ENCODE measurements around the gene PHRF1. TPM values are rescaled to one million over a fixed set of nuclear protein-coding genes. Genes with fewer than 3 reads are reported as not detected.

The PHRF1 gene
- total and polyA plus RNA-seq, 2 of the 4 experiments (the other 2 are of a cell fraction): 10.9 to 17.5 TPM

- in situ Hi-C loops (cut with MboI; ENCODE audit: low sequenced_read_pairs) (no loop called here), intact Hi-C loops (cut with micrococcal nuclease) (no loop called here), dilution Hi-C loops (cut with HindIII; ENCODE audit: low sequenced_read_pairs, unreplicated experiment) (no loop called here)
- Histone ChIP-seq H3K27me3 (ENCODE audit: control insufficient read depth, insufficient read depth, low read length) (no peaks in the 10 kb centered on the region; the same call in 1 of the 2 replicates), H4K91ac (ENCODE audit: insufficient read depth, low read depth, low read length) (peak overlapping the region; percentile 51; the same call in 1 of the 2 replicates), H3K56ac (ENCODE audit: extremely low read depth, insufficient read depth, low read length) (peak overlapping the region; percentile 60), H3K4me3 (ENCODE audit: insufficient read depth, low read depth, low read length) (peak overlapping the region; percentile 61), H3K36me3 (ENCODE audit: control insufficient read depth, insufficient read depth, low read length) (peaks cover 7% of the 10 kb centered on the region), H3K4me2 (ENCODE audit: low read depth, low read length) (peak overlapping the region; percentile 95), H3K4ac (ENCODE audit: low read depth, low read length) (peak overlapping the region; percentile 83), H3K79me1 (ENCODE audit: low read depth in 1 of 2, low read length in 2 of 2) (peaks cover 2 to 38% of the 10 kb centered on the region in 2 experiments; a peak in 3 of 4 replicates), H2AFZ (replicated peaks; ENCODE audit: low read length, poor library complexity) (peak overlapping the region; percentile 35), H4K5ac (ENCODE audit: low read depth, low read length) (peak overlapping the region; percentile 15), H3K14ac (replicated peaks; ENCODE audit: low read depth, low read length) (peak overlapping the region; percentile 57), H2BK120ac (ENCODE audit: low read depth, low read length) (no peak overlapping the region), H3K9ac (ENCODE audit: low read depth, low read length) (peak overlapping the region; percentile 97), H2BK5ac (ENCODE audit: low read depth, low read length, poor library complexity, severe bottlenecking) (peak overlapping the region; percentile 65), H3K27ac (ENCODE audit: insufficient read depth, low read length) (peak overlapping the region; percentile 87), H2AK9ac (replicated peaks; ENCODE audit: low read depth, low read length, poor library complexity) (peak overlapping the region; percentile 97), H3K23ac (ENCODE audit: low read depth, low read length) (peak overlapping the region; percentile 93), H3K4me1 (ENCODE audit: control insufficient read depth, insufficient read depth, low read length) (peaks cover 16% of the 10 kb centered on the region), H2BK20ac (ENCODE audit: low read depth, low read length) (no peak overlapping the region), H3K9me1 (ENCODE audit: insufficient read depth, low read length) (peaks cover 18% of the 10 kb centered on the region), H3K18ac (ENCODE audit: low read depth, low read length) (0 out of 2 replicates have a peak overlapping the region, but pooled peaks have one; percentile 7), H2AK5ac (ENCODE audit: low read depth, low read length) (peak overlapping the region; percentile 94), H2BK15ac (ENCODE audit: low read depth, low read length) (no peak overlapping the region; the same call in 2 of the 3 replicates), H3K9me3 (ENCODE audit: control insufficient read depth, insufficient read depth, low read length) (no peaks in the 10 kb centered on the region), H4K20me1 (ENCODE audit: insufficient read depth, low read length) (peaks cover 57% of the 10 kb centered on the region), H4K8ac (ENCODE audit: low read depth in 2 of 2, low read length in 2 of 2) (peak overlapping the region; percentile 66 to 77; a peak in 3 of 4 replicates)
- POLR2A ChIA-PET (ENCODE audit: unreplicated experiment): no interaction called here
- TF ChIP-seq MXI1 (IDR thresholded peaks at IDR 0.05; ENCODE audit: borderline replicate concordance, low read depth, low read length) (0 out of 2 replicates have a peak, but pooled peaks have one; percentile 0), MAFK (IDR thresholded peaks at IDR 0.05; ENCODE audit: low read depth, low read length) (no peak), RCOR1 (IDR thresholded peaks at IDR 0.05; ENCODE audit: insufficient replicate concordance, low read length) (no peak)
- no peak for ATAC-seq (ENCODE audit: low read depth)
- DNase-seq: no peak
- CTCF ChIA-PET: no interaction called here
- no TSS peak for BruUV-seq (replicated peaks)
- 2% methylated on average over 22 of the region's 48 CpGs; no CpG with 5 or more reads in 1 of the 2 experiments for WGBS, 2 experiments (ENCODE audit: extremely low coverage in 2 of 2, insufficient read length in 1 of 2)
Measured at GRCh38 chr11:576811-577610, 741 bp downstream of the PHRF1 start.

Measured in IMR-90 (cell line).